IMR-90 (cell line): ENCODE data around the gene ERMARD. TPM values are rescaled to one million over a fixed set of nuclear protein-coding genes. Genes with fewer than 3 reads are reported as not detected.

Experiments
- ATAC-seq: fragments of 200-7000 bp; cut with Tn5 transposase; 2 replicates; pipeline ENCODE4 v1.9.1; 2020; ENCODE audit warnings: low read depth, mild to moderate bottlenecking, moderate library complexity
- BruUV-seq: library from RNA; stranded (reverse); fragments of 400-500 nt; replicated peaks from 2 replicates; lab custom pipeline; 2021; lab: Mats Ljungman, UMichigan
- CTCF ChIA-PET: fragments of 300-600 bp; formaldehyde crosslinking; extraction: SDS; loops from one replicate; lab custom pipeline; 2021; ENCODE audit warnings: antibody characterized with exemption; lab: Yijun Ruan, JAX
- POLR2A ChIA-PET: fragments of 300-600 bp; sonication (Branson Sonifier 250); formaldehyde crosslinking; loops from one replicate; lab custom pipeline; 2022; ENCODE audit warnings: antibody characterized with exemption; ENCODE audit not compliant: unreplicated experiment; lab: Charles Lee
- DNase-seq: peaks from one replicate; pipeline ENCODE4 v3.0.0; 2013
- H2AFZ ChIP-seq: replicated peaks from 2 replicates; pipeline ENCODE3; 2013; ENCODE audit warnings: low read length, mild to moderate bottlenecking; ENCODE audit not compliant: poor library complexity
- H2AK5ac ChIP-seq: 2 replicates; pipeline ENCODE4 v1.6.1; 2013; ENCODE audit warnings: low read depth, low read length, inconsistent platforms
- H2AK9ac ChIP-seq: replicated peaks from 2 replicates; pipeline ENCODE3; 2013; ENCODE audit warnings: mild to moderate bottlenecking, low read depth, low read length, moderate library complexity; ENCODE audit not compliant: poor library complexity
- H2BK120ac ChIP-seq: 2 replicates; pipeline ENCODE4 v1.6.1; 2013; ENCODE audit warnings: low read depth, low read length, inconsistent platforms
- H2BK15ac ChIP-seq: 3 replicates; pipeline ENCODE4 v1.6.1; 2013; ENCODE audit warnings: low read depth, low read length, inconsistent platforms
- H2BK20ac ChIP-seq: 2 replicates; pipeline ENCODE4 v1.6.1; 2013; ENCODE audit warnings: low read depth, mild to moderate bottlenecking, inconsistent platforms, low read length, moderate library complexity
- H2BK5ac ChIP-seq: 2 replicates; pipeline ENCODE4 v1.6.1; 2013; ENCODE audit warnings: mild to moderate bottlenecking, low read depth, low read length, inconsistent platforms; ENCODE audit not compliant: poor library complexity, severe bottlenecking
- H3K14ac ChIP-seq: replicated peaks from 2 replicates; pipeline ENCODE4 v1.6.1; 2013; ENCODE audit warnings: low read depth, low read length, inconsistent platforms
- H3K18ac ChIP-seq: 2 replicates; pipeline ENCODE4 v1.6.1; 2013; ENCODE audit warnings: low read depth, low read length, control low read depth
- H3K23ac ChIP-seq: 2 replicates; pipeline ENCODE4 v1.6.1; 2013; ENCODE audit warnings: low read depth, low read length, inconsistent platforms
- H3K27ac ChIP-seq: 2 replicates; pipeline ENCODE4 v1.5.1; 2013; ENCODE audit warnings: mild to moderate bottlenecking, control low read depth, low read length; ENCODE audit not compliant: insufficient read depth
- H3K27me3 ChIP-seq: 2 replicates; pipeline ENCODE4 v1.6.1; 2013; ENCODE audit warnings: low read length; ENCODE audit not compliant: control insufficient read depth, insufficient read depth
- H3K36me3 ChIP-seq: 2 replicates; pipeline ENCODE4 v1.6.1; 2013; ENCODE audit warnings: low read length, mixed read lengths; ENCODE audit not compliant: control insufficient read depth, insufficient read depth
- H3K4ac ChIP-seq: 2 replicates; pipeline ENCODE4 v1.6.1; 2013; ENCODE audit warnings: low read depth, low read length, inconsistent platforms
- H3K4me1 ChIP-seq: 2 replicates; pipeline ENCODE4 v1.6.1; 2013; ENCODE audit warnings: low read length, mixed read lengths; ENCODE audit not compliant: control insufficient read depth, insufficient read depth
- H3K4me2 ChIP-seq: 2 replicates; pipeline ENCODE4 v1.6.1; 2013; ENCODE audit warnings: low read depth, mild to moderate bottlenecking, control low read depth, low read length, moderate library complexity
- H3K4me3 ChIP-seq: 2 replicates; pipeline ENCODE4 v1.5.1; 2013; ENCODE audit warnings: low read depth, mild to moderate bottlenecking, control low read depth, low read length, moderate library complexity; ENCODE audit not compliant: insufficient read depth
- H3K56ac ChIP-seq: 2 replicates; pipeline ENCODE4 v1.6.1; 2013; ENCODE audit warnings: low read length, inconsistent platforms; ENCODE audit not compliant: insufficient read depth; ENCODE audit errors: extremely low read depth
- H3K79me1 ChIP-seq, 2 experiments: 2 replicates each; pipeline ENCODE4 v1.6.1; 2013; ENCODE audit warnings: low read length in 2 of 2, inconsistent platforms in 1 of 2, low read depth in 1 of 2
- H3K9ac ChIP-seq: 2 replicates; pipeline ENCODE4 v1.6.1; 2013; ENCODE audit warnings: low read depth, low read length, control low read depth
- H3K9me1 ChIP-seq: 2 replicates; pipeline ENCODE4 v1.6.1; 2013; ENCODE audit warnings: low read length, inconsistent platforms; ENCODE audit not compliant: insufficient read depth
- H3K9me3 ChIP-seq: 2 replicates; pipeline ENCODE4 v1.6.1; 2013; ENCODE audit warnings: low read length; ENCODE audit not compliant: control insufficient read depth, insufficient read depth
- H4K20me1 ChIP-seq: 2 replicates; pipeline ENCODE4 v1.6.1; 2013; ENCODE audit warnings: low read length, inconsistent platforms; ENCODE audit not compliant: insufficient read depth
- H4K5ac ChIP-seq: 2 replicates; pipeline ENCODE4 v1.6.1; 2013; ENCODE audit warnings: mild to moderate bottlenecking, low read depth, low read length, control low read depth
- H4K8ac ChIP-seq, 2 experiments: 2 replicates each; pipeline ENCODE4 v1.6.1; 2013; ENCODE audit warnings: low read depth in 2 of 2, low read length in 2 of 2, control low read depth in 1 of 2, inconsistent platforms in 1 of 2
- H4K91ac ChIP-seq: 2 replicates; pipeline ENCODE4 v1.6.1; 2013; ENCODE audit warnings: low read depth, low read length, inconsistent platforms; ENCODE audit not compliant: insufficient read depth
- BHLHE40 ChIP-seq: fragments of 150-350 bp; IDR thresholded peaks from 2 replicates; pipeline ENCODE4 v1.6.1; 2016; ENCODE audit warnings: mild to moderate bottlenecking, low read depth, low read length
- CEBPB ChIP-seq: IDR thresholded peaks from 2 replicates; pipeline ENCODE4 v1.6.1; 2012; ENCODE audit warnings: low read depth, low read length, improper control_type of control experiment
- CHD1 ChIP-seq: IDR thresholded peaks from 2 replicates; pipeline ENCODE4 v1.6.1; 2012; ENCODE audit warnings: low read depth, low read length, improper control_type of control experiment
- MAZ ChIP-seq: IDR thresholded peaks from 2 replicates; pipeline ENCODE4 v1.6.1; 2012; ENCODE audit warnings: low read depth, mild to moderate bottlenecking, low read length, improper control_type of control experiment, moderate library complexity, borderline replicate concordance
- POLR2A ChIP-seq: IDR thresholded peaks from 2 replicates; pipeline ENCODE4 v1.6.1; 2012; ENCODE audit warnings: mild to moderate bottlenecking, low read depth, low read length
- RAD21 ChIP-seq: IDR thresholded peaks from 2 replicates; pipeline ENCODE4 v1.6.1; 2012; ENCODE audit warnings: low read length, improper control_type of control experiment
- SMC3 ChIP-seq: fragments of 150-350 bp; IDR thresholded peaks from 2 replicates; pipeline ENCODE4 v1.6.1; 2016; ENCODE audit warnings: low read depth, mild to moderate bottlenecking, antibody characterized with exemption, low read length, moderate library complexity
- WGBS, 2 experiments: methylation state at CpG; one replicate each; pipeline versions ENCODE4 v1.1.5 to v1.1.7; 2013; ENCODE audit warnings: missing lambda C conversion rate in 2 of 2; ENCODE audit not compliant: insufficient read length in 1 of 2; ENCODE audit errors: extremely low coverage in 2 of 2; 5-methylcytosine and 5-hydroxymethylcytosine counted together
- dilution Hi-C: fragments of 300-500 bp; cut with HindIII; formaldehyde crosslinking; loops from one replicate; pipeline ENCODE4 v1.14.3; 2018; ENCODE audit warnings: low sequenced_read_pairs; ENCODE audit not compliant: unreplicated experiment
- in situ Hi-C: fragments of 300-500 bp; cut with MboI; formaldehyde crosslinking; loops from 3 replicates; pipeline ENCODE4 v1.14.3; 2019; ENCODE audit warnings: low sequenced_read_pairs, inconsistent platforms, mixed read lengths
- intact Hi-C: fragments of 100-400 bp; cut with micrococcal nuclease; formaldehyde crosslinking; loops from 2 replicates; pipeline ENCODE4 v1.10.0; 2022
- polyA plus RNA-seq, 3 experiments: library from polyadenylated mRNA; depleted of rRNA; stranded (reverse); fragments of >200 nt; gene quantifications; 2 replicates each; pipeline ENCODE4 v1.2.3, GENCODE V29; 2012; ENCODE audit warnings: low replicate concordance in 1 of 3
- total RNA-seq: library from RNA; depleted of rRNA; stranded (reverse); fragments of >200 nt; gene quantifications from 2 replicates; pipeline ENCODE4 v1.2.3, GENCODE V29; 2012
- TF ChIP-seq, protein P1 (sequence below): fragments of 150-350 bp; IDR thresholded peaks from 2 replicates; pipeline ENCODE4 v1.6.1; 2016; ENCODE audit warnings: low read depth, mild to moderate bottlenecking, low read length, moderate library complexity, borderline replicate concordance
- TF ChIP-seq, protein P2 (sequence below): conservative IDR thresholded peaks from 2 replicates; pipeline ENCODE4 v1.5.1; 2012; ENCODE audit warnings: mild to moderate bottlenecking, low read depth, low read length, improper control_type of control experiment

Gene ERMARD
- total and polyA plus RNA-seq, 2 of the 4 experiments (the other 2 are of a cell fraction): 15.1 to 25.4 TPM

DNA sequence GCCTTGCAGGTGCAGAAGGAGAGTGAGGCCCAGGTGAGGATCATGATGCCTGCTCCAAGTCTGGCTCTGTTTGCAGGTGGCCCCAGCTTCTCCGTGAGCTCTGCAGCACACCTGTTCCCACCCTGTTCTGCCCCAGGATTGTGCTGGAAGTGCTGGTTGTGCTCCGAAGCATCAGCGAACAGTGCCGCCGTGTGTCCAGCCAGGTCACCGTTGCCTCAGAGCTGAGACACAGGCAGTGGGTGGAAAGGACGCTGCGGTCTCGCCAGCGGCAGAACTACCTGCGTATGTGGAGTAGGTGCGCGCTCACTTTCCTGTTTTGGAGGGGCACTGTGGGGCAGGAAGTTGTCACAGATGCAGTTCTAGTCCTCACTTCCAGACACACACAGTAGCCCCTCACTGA lies 25.0 kb downstream of the ERMARD start:
- Histone ChIP-seq H4K5ac (no peak overlapping the region), H3K14ac (no peak overlapping the region), H3K4me3 (no peak overlapping the region), H3K27ac (no peak overlapping the region), H3K9ac (no peak overlapping the region), H3K4me2 (no peak overlapping the region), H3K56ac (no peak overlapping the region), H3K9me3 (no peaks in the 10 kb centered on the region), H2BK5ac (no peak overlapping the region), H3K9me1 (no peaks in the 10 kb centered on the region; the same call in 1 of the 2 replicates), H2BK20ac (no peak overlapping the region), H2AFZ (no peak overlapping the region), H2AK5ac (no peak overlapping the region), H2BK15ac (no peak overlapping the region), H2BK120ac (no peak overlapping the region), H3K79me1 (no peaks in the 10 kb centered on the region), H3K23ac (no peak overlapping the region), H3K36me3 (peaks cover 29% of the 10 kb centered on the region), H3K4ac (no peak overlapping the region), H3K4me1 (peaks cover 8% of the 10 kb centered on the region), H3K27me3 (no peaks in the 10 kb centered on the region), H3K18ac (no peak overlapping the region), H4K20me1 (no peaks in the 10 kb centered on the region), H2AK9ac (no peak overlapping the region), H4K8ac (no peak overlapping the region), H4K91ac (no peak overlapping the region)
- TF ChIP-seq CHD1 (no peak), MAZ (no peak), CEBPB (no peak), BHLHE40 (no peak), POLR2A (no peak), RAD21 (no peak), SMC3 (no peak)
- TF ChIP-seq, protein P1, sequence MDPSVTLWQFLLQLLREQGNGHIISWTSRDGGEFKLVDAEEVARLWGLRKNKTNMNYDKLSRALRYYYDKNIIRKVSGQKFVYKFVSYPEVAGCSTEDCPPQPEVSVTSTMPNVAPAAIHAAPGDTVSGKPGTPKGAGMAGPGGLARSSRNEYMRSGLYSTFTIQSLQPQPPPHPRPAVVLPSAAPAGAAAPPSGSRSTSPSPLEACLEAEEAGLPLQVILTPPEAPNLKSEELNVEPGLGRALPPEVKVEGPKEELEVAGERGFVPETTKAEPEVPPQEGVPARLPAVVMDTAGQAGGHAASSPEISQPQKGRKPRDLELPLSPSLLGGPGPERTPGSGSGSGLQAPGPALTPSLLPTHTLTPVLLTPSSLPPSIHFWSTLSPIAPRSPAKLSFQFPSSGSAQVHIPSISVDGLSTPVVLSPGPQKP: no peak
- TF ChIP-seq, protein P2, sequence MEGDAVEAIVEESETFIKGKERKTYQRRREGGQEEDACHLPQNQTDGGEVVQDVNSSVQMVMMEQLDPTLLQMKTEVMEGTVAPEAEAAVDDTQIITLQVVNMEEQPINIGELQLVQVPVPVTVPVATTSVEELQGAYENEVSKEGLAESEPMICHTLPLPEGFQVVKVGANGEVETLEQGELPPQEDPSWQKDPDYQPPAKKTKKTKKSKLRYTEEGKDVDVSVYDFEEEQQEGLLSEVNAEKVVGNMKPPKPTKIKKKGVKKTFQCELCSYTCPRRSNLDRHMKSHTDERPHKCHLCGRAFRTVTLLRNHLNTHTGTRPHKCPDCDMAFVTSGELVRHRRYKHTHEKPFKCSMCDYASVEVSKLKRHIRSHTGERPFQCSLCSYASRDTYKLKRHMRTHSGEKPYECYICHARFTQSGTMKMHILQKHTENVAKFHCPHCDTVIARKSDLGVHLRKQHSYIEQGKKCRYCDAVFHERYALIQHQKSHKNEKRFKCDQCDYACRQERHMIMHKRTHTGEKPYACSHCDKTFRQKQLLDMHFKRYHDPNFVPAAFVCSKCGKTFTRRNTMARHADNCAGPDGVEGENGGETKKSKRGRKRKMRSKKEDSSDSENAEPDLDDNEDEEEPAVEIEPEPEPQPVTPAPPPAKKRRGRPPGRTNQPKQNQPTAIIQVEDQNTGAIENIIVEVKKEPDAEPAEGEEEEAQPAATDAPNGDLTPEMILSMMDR: no peak
- no TSS peak for BruUV-seq
- DNase-seq (no peak), ATAC-seq (no peak)
- CTCF ChIA-PET: no interaction called here
- intact Hi-C loops (no loop called here), in situ Hi-C loops (no loop called here), dilution Hi-C loops (no loop called here)
- POLR2A ChIA-PET: no interaction called here
- WGBS, 2 experiments: 97% methylated on average over 3 of the region's 13 CpGs; no CpG with 5 or more reads in 1 of the 2 experiments
